Measurements from ENCODE around the gene PLSCR5.
A peak's percentile ranks its signal among the peaks of the same experiment; 100 is the strongest.

The PLSCR5 gene, protein sequence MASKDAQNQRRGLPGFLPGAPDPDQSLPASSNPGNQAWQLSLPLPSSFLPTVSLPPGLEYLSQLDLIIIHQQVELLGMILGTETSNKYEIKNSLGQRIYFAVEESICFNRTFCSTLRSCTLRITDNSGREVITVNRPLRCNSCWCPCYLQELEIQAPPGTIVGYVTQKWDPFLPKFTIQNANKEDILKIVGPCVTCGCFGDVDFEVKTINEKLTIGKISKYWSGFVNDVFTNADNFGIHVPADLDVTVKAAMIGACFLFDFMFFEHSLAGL

DNA sequence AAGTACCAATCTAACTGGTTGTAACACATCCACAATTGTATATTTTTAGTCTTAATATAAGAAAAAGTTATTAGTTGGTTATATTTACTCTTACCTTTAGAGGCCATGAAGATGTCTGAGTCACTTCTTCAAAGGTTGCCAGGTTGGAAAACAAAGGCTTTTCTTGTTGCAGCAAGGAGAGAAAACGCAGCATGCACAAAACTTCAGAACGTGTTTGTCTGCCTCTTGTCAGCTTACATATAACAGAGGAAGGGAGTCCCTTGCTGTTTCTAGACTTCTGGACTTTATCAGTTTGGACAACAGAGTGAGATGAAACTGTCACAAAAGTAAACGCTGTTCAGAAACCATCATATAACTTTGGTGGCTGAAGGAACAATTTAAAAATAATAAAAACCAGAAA, at the start of gene PLSCR5:
Gene PLSCR5 (minus strand): TSS at position 241 of the 400 bp plus-strand sequence. CDS start 134 bp downstream, at position 107.
- H3K27ac ChIP-seq = no peak within 1 kb of the TSS
- DNase-seq (ENCODE audit: low read depth, low spot score) = peak; percentile 27

DNA sequence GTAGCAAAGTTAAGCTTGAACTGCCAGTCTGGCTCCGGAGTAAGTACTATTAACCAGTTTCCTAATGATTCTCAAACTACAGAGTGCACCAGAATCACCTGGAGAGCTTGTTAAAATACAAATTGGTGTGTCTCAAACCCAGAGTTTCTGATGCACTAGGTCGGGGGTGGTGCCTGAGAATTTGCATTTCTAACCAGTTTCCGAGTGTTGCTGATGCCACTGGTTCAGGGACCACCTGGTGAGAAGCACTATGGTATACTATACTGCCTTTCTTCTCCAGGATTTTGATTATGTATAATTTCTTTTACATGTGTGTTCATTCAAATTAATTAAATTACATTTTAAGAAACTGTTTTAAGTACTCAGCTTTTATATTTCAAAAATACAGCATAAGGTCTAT, 48.8 kb upstream of the PLSCR5 start:
- H3K27ac ChIP-seq = no peak overlapping the region
- DNase-seq (ENCODE audit: low read depth, low spot score) = no peak

DNA sequence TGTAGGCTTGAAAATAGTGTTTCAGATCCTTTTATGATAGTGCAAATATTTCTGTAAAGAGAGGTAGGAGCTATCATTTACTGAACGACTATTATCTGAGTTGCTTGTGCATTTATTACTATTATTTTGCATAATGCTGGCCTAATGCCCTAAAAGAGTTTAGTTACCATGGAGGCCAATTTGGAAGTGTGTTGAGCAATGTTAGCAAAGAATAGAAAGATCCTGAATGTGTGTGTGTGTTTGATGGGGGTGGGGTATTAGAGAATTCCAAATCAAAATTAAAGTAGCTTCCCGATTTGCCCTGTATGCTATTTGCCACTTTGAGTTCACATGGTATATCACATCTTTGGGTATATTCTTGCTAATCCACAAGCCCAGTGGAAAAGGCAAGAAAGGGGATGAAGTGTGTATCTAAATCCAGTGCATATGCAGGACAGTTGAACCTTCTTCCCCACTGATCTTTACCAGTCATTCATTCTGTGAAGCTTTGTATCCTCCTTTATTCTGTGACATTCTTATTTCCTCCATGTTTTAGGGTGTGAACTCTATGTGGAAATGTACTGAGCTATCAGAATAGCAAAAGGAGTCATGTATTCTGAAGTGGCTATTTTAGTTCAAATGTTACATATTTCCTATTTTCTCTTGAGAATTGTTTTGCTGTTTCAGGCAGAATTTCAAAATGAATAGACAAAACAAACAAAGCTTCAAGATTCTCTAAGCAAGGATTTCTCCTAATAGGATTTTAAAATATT, 45.7 kb upstream of the PLSCR5 start:
- no peak for DNase-seq (ENCODE audit: low read depth, low spot score)
- H3K27ac ChIP-seq = no peak overlapping the region

DNA sequence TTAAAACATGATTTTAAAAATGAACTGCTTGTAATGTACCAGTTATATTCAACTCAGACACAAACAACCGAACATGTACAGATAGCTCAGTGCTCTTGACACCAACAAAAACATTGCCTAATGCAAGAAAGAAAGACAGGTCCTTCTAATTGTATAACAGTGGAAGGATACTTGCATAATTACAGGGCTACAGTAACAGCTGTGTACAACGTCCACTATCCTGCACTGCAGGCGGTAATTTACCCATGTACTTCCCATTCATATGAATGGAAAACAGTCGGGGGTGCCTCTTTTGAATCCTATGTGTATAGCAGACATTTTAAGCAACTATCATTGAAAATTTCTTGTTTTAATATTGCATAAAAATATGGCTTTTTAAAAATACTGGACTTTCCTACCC, 41.1 kb upstream of the PLSCR5 start:
- no peak for DNase-seq (ENCODE audit: low read depth, low spot score)
- no peak overlapping the region for H3K27ac ChIP-seq

DNA sequence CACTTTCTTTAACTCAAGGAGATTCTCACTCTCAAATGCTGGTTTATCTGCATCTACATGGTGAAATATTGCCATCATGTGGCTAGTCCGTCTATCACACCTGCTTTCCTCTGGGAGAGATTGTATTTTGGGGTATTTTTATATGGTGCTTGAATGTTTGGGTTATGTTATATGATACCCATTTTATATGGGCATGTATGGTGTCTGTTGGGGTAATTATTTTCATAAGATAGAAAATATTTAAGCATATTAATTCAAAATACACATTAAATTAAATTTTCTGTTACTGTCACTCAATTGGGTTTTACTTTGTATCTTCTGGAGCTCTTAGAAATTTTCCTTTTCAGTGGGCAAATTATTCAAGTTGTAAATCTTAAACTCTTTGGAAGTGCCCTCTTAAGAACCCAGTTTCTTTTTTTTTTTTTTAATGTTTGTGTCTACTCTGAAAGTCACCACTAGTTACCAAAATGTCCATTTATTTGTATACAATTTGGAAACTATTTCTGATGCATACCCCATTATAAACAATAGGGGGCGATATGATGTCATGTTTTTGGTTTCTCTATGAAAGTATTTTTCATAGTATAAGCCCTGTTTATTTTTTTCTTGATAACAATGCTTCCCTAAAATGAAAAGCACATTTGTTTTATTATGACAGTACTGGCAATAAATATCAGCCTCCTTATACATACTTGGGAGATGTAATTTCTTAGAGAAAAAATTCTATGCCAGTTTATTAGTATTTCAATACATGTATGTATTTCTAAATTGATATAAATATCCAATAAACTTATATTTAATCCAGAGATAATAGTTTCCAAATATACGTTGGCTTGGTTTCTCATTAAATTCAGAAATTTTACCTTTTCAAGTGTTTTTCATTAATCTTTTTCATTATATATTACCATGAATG, 36.1 kb upstream of the PLSCR5 start:
- DNase-seq (ENCODE audit: low read depth, low spot score) = no peak

DNA sequence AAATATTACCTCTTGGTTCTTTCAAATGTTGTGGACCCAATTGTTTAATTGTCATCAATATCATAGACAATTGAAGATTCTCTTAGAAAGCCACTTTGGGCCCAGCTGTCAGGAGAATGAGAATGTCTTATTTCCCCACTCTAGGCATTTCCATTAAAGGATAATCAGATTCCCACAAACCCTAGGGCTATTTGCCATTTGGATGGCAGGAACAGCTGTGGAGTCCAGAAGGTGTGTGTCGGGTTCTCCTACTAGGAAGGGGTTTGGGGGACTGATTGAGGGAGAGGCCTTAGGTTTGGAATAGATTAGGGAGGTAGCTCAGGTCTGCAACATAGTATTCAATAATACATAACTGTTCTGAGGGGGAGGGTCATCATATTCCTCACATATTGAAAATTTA, 35.2 kb upstream of the PLSCR5 start:
- H3K27ac ChIP-seq = no peak overlapping the region
- DNase-seq (ENCODE audit: low read depth, low spot score) = no peak

More for the DNA sequence above, 36.1 kb upstream of the PLSCR5 start:
- H3K27ac ChIP-seq = no peak overlapping the region

DNA sequence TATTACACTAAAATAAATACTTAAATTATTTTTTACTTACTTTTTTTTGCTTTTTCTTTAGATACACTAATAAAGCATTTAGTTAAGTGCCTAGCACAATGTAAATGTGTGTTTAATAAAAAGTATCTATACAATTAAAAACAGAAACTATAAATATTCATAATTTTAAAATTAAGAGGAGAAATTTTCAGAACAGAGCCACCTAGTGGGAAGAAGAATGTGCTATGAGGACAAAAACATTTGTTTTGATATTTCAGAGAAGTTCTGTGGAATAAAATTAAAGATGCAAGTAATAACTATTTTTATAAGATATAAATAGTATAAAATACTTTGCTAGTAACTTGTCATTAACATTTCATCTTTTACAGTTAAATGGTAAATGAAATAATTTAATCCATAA, 33.6 kb upstream of the PLSCR5 start:
- DNase-seq (ENCODE audit: low read depth, low spot score) = no peak
- H3K27ac ChIP-seq = no peak overlapping the region

DNA sequence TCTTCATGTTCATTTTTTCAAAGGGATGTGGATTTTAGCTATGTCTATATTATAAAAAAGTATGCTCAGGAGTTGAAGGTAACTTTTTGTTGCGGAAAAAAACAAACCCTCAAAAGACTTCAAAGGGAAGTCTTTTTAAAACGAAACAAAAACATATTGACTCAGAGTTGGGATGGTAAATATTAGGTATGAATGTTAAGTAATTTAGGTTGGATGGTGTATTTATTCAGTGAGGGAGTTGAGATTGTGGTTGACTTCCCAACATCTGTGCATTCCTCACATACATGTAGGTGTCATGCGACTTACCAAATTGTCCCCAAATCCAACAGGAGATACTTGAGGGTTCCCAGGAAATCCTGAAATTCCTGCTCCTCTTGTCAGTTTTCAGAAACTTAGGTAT, 32.7 kb upstream of the PLSCR5 start:
- H3K27ac ChIP-seq = no peak overlapping the region
- no peak for DNase-seq (ENCODE audit: low read depth, low spot score)

DNA sequence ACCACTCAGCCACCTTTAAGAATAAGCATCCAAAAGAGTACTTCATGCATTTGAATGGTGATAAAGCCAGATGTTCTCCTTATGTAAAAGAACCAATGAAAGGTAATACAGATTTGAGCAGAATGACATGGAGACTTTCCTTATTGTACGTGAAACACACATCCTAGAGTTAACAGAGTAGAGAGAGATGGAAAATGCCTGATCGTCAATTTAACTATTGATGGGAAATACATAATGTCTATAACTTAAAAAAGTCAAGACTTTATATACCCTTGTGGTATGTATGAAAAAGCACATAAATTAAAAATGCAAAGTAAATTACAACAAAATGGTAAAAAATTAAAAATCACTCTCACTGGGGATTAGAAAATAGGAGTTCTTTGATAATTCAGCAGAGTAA, 31.7 kb upstream of the PLSCR5 start:
- H3K27ac ChIP-seq = no peak overlapping the region
- no peak for DNase-seq (ENCODE audit: low read depth, low spot score)

DNA sequence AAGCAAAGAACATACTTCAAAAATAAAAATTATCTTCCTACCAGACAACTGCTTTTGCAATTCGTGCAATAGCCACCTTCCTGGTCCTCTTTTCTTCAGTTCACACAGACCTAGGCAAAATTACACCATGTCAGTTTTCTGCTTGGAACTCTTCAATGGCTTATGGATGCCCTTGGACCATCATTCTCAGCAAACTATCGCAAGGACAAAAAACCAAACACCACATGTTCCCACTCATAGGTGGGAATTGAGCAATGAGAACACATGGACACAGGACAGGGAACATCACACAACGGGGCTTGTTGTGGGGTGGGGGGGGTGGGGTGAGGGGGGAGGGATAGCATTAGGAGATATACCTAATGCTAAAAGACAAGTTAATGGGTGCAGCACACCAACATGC, 29.2 kb upstream of the PLSCR5 start:
- H3K27ac ChIP-seq = no peak overlapping the region
- DNase-seq (ENCODE audit: low read depth, low spot score) = no peak

DNA sequence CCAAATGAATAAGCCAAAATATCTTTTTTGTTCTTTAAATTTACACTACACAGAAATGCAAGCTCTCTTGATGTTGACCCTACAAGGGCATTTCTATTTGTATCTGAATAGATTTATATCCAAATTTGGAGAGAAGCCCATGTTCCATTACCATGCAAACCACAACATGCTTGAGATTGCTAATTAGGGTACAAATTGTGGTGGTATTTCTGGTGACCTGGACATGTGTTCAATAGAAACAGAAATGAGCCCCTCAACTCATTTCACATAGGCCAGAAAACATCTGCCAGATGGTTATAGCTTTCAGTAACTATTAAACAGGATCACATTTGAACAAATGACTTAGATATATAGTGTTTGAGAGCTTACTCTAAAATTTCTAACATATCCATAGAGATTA, 23.5 kb upstream of the PLSCR5 start:
- H3K27ac ChIP-seq = no peak overlapping the region
- DNase-seq (ENCODE audit: low read depth, low spot score) = no peak

DNA sequence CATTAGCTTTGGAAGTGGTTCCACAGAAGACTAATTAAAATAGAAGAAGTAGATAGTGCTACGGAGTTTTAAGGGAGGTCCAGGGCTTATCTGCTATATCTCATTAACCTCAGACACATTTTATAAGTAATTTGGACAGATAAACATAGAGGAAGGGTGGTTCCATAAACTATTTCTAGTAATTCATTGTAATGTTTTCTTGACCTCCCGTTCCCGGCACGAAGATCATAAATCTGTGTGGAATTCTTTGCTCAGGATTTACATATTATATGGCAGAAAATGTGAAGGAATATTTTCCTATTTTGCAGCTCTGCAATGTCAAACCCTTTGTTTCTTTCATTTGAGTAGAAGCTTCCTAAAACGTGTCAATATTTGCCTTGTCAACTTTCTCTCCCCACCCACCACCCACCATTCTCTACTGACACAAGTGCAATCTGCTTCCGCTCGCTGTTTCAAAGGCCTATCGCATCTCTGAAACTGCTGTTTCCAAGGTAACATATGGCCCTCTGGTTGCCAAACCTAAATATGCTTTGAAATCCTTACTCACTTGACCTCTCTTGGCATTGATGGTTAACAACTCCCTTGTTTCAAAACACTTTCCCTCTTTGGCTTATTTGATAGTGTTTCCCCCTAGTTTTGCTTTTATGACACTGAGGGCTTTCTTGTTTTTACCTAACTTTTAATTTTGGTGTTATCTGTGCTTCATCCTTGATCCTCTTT, 21.4 kb upstream of the PLSCR5 start:
- no peak for DNase-seq (ENCODE audit: low read depth, low spot score)
- no peak overlapping the region for H3K27ac ChIP-seq

DNA sequence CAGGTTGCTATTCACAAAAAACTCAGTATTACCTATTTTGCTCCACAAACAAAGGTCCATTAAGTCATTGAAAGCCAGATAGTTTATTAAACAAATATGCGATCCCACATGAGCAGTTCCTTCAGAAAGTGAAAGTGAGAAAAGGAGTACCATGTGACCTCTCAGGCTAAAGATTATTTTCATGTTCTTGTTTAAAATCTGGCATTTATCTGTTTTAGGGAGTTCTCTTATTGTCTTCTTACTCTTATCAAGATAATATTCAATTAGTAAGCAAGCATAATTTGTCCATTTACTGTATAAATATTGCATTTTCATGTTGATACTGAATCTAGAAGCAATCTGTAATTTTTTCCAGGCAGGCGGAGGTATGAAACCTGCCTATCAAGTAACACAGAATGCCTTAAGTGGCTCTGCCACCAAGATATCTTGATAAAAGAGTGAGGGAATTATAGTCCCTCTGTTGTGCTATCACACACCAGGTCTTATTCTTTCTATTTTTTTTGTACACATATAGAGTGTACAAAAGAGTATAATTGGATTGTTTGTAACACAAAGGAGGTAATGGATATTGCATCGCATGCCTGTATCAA, 20.1 kb upstream of the PLSCR5 start:
- no peak overlapping the region for H3K27ac ChIP-seq
- no peak for DNase-seq (ENCODE audit: low read depth, low spot score)

DNA sequence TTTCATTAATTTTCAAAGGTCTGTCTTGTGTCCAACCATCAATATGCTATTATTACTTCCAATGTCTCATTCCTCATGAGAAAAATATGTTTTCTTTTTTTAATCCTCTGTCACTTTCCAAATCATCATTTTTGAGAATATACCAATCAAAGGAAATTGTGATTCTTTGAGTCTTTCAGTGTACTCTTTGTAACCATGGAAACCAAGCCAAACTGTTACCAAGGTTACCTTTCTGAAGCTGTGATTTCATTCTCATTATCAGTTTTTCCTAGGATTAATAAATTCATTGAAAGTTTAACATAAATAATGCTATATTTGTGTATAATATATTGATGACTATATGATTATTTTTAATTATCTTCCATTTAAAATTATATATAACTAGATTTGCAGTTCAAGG, 16.6 kb upstream of the PLSCR5 start:
- no peak overlapping the region for H3K27ac ChIP-seq

DNA sequence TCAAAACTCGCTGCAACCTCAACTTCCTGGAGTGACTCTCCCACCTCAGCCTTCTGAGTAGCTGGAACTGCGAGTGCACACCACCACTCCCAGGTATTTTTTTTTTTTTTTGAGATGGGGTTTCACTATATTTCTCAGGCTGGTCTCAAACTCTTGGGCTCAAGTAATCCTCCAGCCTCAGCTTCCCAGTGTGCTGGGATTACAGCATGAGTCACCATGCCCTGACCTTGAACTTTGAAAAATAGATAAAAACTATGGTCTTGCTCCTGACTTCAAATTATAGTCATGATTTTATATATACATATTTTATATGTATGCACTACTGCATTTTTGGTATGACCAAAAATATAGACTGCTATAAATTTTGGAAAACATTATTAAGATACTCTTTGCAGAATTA, 6.9 kb upstream of the PLSCR5 start:
- no peak for DNase-seq (ENCODE audit: low read depth, low spot score)
- no peak overlapping the region for H3K27ac ChIP-seq

More for the DNA sequence above, 16.6 kb upstream of the PLSCR5 start:
- DNase-seq (ENCODE audit: low read depth, low spot score) = no peak

DNA sequence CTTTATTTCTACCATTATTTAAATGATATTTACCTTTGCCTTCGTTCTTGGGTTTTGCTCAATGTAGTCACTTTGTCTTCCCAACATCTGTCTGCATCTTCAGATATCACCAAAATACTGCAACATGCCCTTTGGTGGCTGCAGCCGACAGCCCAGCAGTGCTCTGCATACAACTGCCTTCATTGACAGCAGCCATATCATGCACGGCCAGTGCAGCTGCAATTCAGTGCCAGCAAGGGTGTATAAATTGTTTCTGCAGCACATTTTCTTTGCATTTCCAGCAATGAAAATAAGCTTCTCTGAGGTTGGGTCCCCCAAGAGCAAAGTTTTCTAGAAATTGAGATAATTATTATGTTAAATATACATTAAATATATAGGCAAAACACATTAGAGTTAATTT, 6.0 kb upstream of the PLSCR5 start:
- DNase-seq (ENCODE audit: low read depth, low spot score) = no peak
- H3K27ac ChIP-seq = no peak overlapping the region

DNA sequence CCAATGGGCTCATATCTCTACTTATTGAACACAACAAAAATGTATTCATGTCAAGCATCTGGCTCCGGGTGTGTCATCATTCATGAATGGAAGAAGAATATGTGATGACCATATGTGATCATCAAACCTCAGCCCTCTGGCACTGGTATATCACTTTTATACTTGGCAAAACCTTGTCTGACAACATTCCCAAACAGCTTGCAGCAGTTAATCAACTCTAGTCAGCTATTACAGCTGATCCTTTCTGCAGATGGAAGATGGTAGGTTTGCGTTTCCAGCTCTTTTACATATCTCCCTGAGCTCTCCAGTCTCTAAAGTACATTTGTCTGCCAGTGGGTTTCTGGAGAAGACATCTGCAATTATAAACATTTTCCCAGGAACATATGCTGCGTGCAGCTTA, 6.6 kb downstream of the PLSCR5 start:
- no peak overlapping the region for H3K27ac ChIP-seq
- peak; percentile 26 for DNase-seq (ENCODE audit: low read depth, low spot score)

DNA sequence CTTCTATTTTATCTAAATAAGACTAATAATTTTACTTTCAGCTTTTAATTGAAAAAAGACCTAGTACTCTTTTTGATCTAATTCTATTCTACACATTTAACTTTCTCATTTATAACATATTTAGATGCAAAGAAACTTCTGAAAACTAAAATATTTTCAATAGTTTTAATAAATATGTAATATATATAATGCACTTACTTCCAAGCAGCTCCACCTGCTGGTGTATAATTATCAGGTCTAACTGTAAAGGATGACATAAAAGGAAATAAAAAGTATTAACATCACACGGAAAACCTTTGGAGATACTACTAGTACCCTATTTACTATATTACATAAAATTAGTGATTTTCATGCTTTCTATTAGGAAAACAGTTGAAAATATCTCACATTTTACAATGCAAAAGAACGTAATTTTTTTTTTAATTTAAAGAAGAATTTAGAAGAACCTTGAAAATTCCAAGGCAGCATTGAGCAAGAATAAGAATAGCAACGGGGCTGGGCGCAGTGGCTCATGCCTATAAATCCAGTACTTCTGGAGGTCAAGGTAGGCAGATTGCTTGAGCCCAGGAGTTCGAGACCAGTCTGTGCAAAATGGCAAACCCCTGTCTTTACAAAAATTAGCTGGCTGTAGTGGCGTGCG, 10.2 kb downstream of the PLSCR5 start:
- no peak overlapping the region for H3K27ac ChIP-seq
- no peak for DNase-seq (ENCODE audit: low read depth, low spot score)

DNA sequence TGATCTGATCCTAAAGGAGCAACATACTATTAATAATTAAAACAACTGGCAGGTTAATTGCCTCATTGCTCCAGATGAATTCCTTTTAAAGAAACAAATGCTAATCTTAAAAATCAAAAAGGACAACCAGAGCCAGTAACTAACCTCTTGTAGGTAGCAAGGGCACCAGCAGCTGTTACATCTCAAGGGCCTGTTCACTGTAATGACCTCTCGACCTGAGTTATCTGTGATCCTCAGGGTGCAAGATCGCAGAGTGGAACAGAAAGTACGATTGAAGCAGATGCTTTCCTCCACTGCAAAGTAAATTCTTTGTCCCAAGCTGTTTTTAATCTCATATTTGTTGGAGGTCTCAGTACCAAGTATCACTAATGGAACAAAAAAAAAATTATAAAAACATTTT, 11.4 kb downstream of the PLSCR5 start:
- H3K27ac ChIP-seq = no peak overlapping the region

More for the DNA sequence above, 11.4 kb downstream of the PLSCR5 start:
- no peak for DNase-seq (ENCODE audit: low read depth, low spot score)
